NCI-H1105 (cell line): ENCODE measurements around the gene QTRT2.

Experiments used
- DNase-seq: peaks from one replicate; lab custom pipeline; 2025; lab: John Stamatoyannopoulos, UW

QTRT2 gene

GRCh38 chr3:114056130-114057010 lies at the start of gene QTRT2, which contains the start of gene CCDC191:
TSS of gene QTRT2 (plus strand) at chr3:114056737. CDS start at chr3:114065258, 8,521 bp downstream.
TSS of gene CCDC191 (minus strand) at chr3:114056526. CDS start at chr3:114056466, 60 bp downstream.
- DNase-seq, result peak; percentile 99

GRCh38 chr3:114011059-114011797 lies 45.3 kb upstream of the QTRT2 start:
- no peak for DNase-seq

GRCh38 chr3:114014211-114014610 lies 42.3 kb upstream of the QTRT2 start:
- DNase-seq, result no peak

- no peak for DNase-seq
These were observed 37.1 kb upstream of the QTRT2 start for GRCh38 chr3:114019486-114019885.

- no peak for DNase-seq
These were observed 35.6 kb upstream of the QTRT2 start for GRCh38 chr3:114020907-114021306.

GRCh38 chr3:114022145-114022802 lies 34.3 kb upstream of the QTRT2 start:
- DNase-seq, result no peak

- DNase-seq, result no peak
These were observed 31.1 kb upstream of the QTRT2 start for GRCh38 chr3:114025451-114025850.

GRCh38 chr3:114026331-114026730 lies 30.2 kb upstream of the QTRT2 start:
- no peak for DNase-seq

GRCh38 chr3:114033721-114034120 lies 22.8 kb upstream of the QTRT2 start:
- no peak for DNase-seq

- DNase-seq, result no peak
These were observed 22.3 kb upstream of the QTRT2 start for GRCh38 chr3:114034211-114034610.

GRCh38 chr3:114034787-114035545 lies 21.6 kb upstream of the QTRT2 start:
- DNase-seq, result no peak

GRCh38 chr3:114035896-114036295 lies 20.6 kb upstream of the QTRT2 start:
- DNase-seq, result no peak

GRCh38 chr3:114043205-114043604 lies 13.3 kb upstream of the QTRT2 start:
- no peak for DNase-seq

- no peak for DNase-seq
These were observed 4.3 kb upstream of the QTRT2 start for GRCh38 chr3:114052216-114052615.

GRCh38 chr3:114057011-114057347 lies 442 bp downstream of the QTRT2 start:
- DNase-seq, result no peak

GRCh38 chr3:114058646-114059045 lies 2.1 kb downstream of the QTRT2 start:
- DNase-seq, result no peak

GRCh38 chr3:114060906-114061655 lies 4.5 kb downstream of the QTRT2 start:
- DNase-seq, result no peak

- no peak for DNase-seq
These were observed 11.3 kb downstream of the QTRT2 start for GRCh38 chr3:114067804-114068203.

- no peak for DNase-seq
These were observed 11.8 kb downstream of the QTRT2 start for GRCh38 chr3:114068336-114068735.

GRCh38 chr3:114071786-114072185 lies 15.2 kb downstream of the QTRT2 start:
- DNase-seq, result no peak

- no peak for DNase-seq
These were observed 20.2 kb downstream of the QTRT2 start for GRCh38 chr3:114076711-114077110.
